Measurements from ENCODE around the gene NUDT8. TPM values are rescaled to one million over a fixed set of nuclear protein-coding genes. Genes with fewer than 3 reads are reported as not detected.

NUDT8 gene
- polyA plus RNA-seq, 1 donor (not counting 4 experiments of a cell fraction or from before 2014, with no cell fraction given) = 1.1 TPM

DNA sequence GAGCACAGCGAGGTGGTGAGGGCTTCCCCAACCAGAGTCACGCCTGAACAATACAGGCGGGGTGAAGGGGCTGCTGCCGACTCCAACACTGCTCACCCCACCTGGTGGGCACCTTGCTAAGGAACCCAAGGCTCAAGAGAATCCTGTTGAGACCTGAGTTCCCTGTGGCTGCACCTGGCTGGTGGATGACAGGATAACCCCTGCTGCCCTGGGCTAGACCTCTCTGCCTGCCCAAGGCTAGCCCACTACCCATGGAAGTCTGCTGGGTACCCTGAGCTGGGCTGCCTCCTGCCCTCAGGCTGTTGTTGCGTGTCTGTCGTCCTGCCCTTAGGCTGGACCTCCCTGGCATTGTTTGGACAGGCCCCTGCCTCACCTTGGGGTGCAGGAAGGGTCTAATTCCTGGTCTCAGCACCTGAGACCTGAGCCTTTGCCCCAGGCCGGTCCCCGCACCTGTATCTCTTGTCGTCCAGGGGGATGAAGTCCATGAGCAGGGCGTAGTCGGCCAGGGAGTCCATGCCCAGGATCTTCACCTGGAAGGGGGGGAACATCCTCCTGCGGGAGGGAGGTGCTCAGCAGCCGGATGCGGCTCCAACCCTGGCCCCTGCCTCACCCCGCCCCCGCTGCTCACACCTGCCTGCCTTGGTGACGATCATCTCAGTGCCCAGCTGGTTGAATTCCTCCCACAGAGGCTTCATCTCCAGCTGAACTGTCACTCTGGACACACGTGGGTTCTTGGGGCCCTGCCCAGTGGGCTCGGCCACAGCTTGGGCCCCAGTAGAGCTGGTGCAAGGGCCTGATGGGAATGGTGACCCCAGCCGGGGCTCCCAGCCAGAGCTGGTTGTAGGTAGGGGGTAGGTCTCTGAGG, 4.9 kb upstream of the NUDT8 start:
- Histone ChIP-seq H3K4me2 (ENCODE audit: control insufficient read depth, extremely low read depth, insufficient read depth, low read depth, low read length) (no peak overlapping the region), H3K4me3 (ENCODE audit: control insufficient read depth in 2 of 3, extremely low read depth in 1 of 3, insufficient read depth in 2 of 3, low read depth in 1 of 3, low read length in 3 of 3) (no peak overlapping the region), H2AFZ (ENCODE audit: control insufficient read depth, low read length) (no peak overlapping the region), H4K20me1 (ENCODE audit: control insufficient read depth, extremely low read depth, insufficient read depth, low read length) (no peaks in the 10 kb centered on the region), H3K4me1 (ENCODE audit: control insufficient read depth, extremely low read depth, insufficient read depth, low read length) (peaks cover 4% of the 10 kb centered on the region), H3K9ac (ENCODE audit: control insufficient read depth, extremely low read depth, insufficient read depth, low read length) (no peak overlapping the region), H3K9me1 (ENCODE audit: control insufficient read depth, extremely low read depth, insufficient read depth, low read length) (no peaks in the 10 kb centered on the region), H3K9me3 (ENCODE audit: control insufficient read depth, low read depth, low read length) (no peaks in the 10 kb centered on the region), H3K27ac (ENCODE audit: control insufficient read depth, insufficient read depth, low read length) (no peak overlapping the region), H3K27me3 (ENCODE audit: control insufficient read depth, extremely low read depth, insufficient read depth, low read length) (peaks cover 4% of the 10 kb centered on the region), H3K79me2 (ENCODE audit: control insufficient read depth, insufficient read depth, low read length) (no peaks in the 10 kb centered on the region), H3K36me3 (ENCODE audit: control insufficient read depth in 2 of 2, extremely low read depth in 1 of 2, insufficient read depth in 2 of 2, low read length in 2 of 2) (no peaks in the 10 kb centered on the region)
- FAIRE-seq = no peak
- no peak for DNase-seq (ENCODE audit: low read depth, low spot score)
- TF ChIP-seq EZH2 (IDR thresholded peaks at IDR 0.05; ENCODE audit: low read length) = no peak
- TF ChIP-seq CTCF (optimal IDR thresholded peaks at IDR 0.05 in 1 of 3, IDR thresholded peaks at IDR 0.05 in 1 of 3, conservative IDR thresholded peaks at IDR 0.05 in 1 of 3; ENCODE audit: extremely low read depth in 1 of 3, insufficient read depth in 2 of 3, low read length in 3 of 3) = no peak
- dilution Hi-C loops (cut with MboI; ENCODE audit: extremely low pct_ligation_motif_present, low sequenced_read_pairs) = no loop called here

GRCh38 chr11:67633758-67634365, 4.1 kb upstream of the NUDT8 start:
- FAIRE-seq (no peak), DNase-seq (ENCODE audit: low read depth, low spot score) (no peak)
- dilution Hi-C loops (cut with MboI; ENCODE audit: extremely low pct_ligation_motif_present, low sequenced_read_pairs) = no loop called here
- Histone ChIP-seq H3K4me1 (ENCODE audit: control insufficient read depth, extremely low read depth, insufficient read depth, low read length) (peaks cover 6% of the 10 kb centered on the region), H3K27me3 (ENCODE audit: control insufficient read depth, extremely low read depth, insufficient read depth, low read length) (no peaks in the 10 kb centered on the region), H3K9me1 (ENCODE audit: control insufficient read depth, extremely low read depth, insufficient read depth, low read length) (no peaks in the 10 kb centered on the region), H3K9me3 (ENCODE audit: control insufficient read depth, low read depth, low read length) (no peaks in the 10 kb centered on the region), H2AFZ (ENCODE audit: control insufficient read depth, low read length) (no peak overlapping the region), H3K4me2 (ENCODE audit: control insufficient read depth, extremely low read depth, insufficient read depth, low read depth, low read length) (no peak overlapping the region), H3K79me2 (ENCODE audit: control insufficient read depth, insufficient read depth, low read length) (no peaks in the 10 kb centered on the region), H3K4me3 (ENCODE audit: control insufficient read depth in 2 of 3, extremely low read depth in 1 of 3, insufficient read depth in 2 of 3, low read depth in 1 of 3, low read length in 3 of 3) (no peak overlapping the region), H3K36me3 (ENCODE audit: control insufficient read depth in 2 of 2, extremely low read depth in 1 of 2, insufficient read depth in 2 of 2, low read length in 2 of 2) (no peaks in the 10 kb centered on the region), H3K9ac (ENCODE audit: control insufficient read depth, extremely low read depth, insufficient read depth, low read length) (no peak overlapping the region), H3K27ac (ENCODE audit: control insufficient read depth, insufficient read depth, low read length) (no peak overlapping the region), H4K20me1 (ENCODE audit: control insufficient read depth, extremely low read depth, insufficient read depth, low read length) (no peaks in the 10 kb centered on the region)
- TF ChIP-seq EZH2 (IDR thresholded peaks at IDR 0.05; ENCODE audit: low read length) (no peak), CTCF (optimal IDR thresholded peaks at IDR 0.05 in 1 of 3, IDR thresholded peaks at IDR 0.05 in 1 of 3, conservative IDR thresholded peaks at IDR 0.05 in 1 of 3; ENCODE audit: extremely low read depth in 1 of 3, insufficient read depth in 2 of 3, low read length in 3 of 3) (no peak)
